HG03469 (cell line): ENCODE measurements around the gene CHFR.
A peak's percentile ranks its signal among the peaks of the same experiment; 100 is the strongest.
"Not testable (repeated sequence)": the region's sequence is repeated elsewhere in the genome, so short reads cannot be mapped to it uniquely, and the experiment has no call there.

Experiments
- ATAC-seq: cut with Tn5 transposase; IDR thresholded peaks from one replicate; pipeline ENCODE4 v1.9.1; 2021; ENCODE audit warnings: mild to moderate bottlenecking, moderate library complexity, moderate number of reproducible peaks; ENCODE audit not compliant: unreplicated experiment

The CHFR gene

GRCh38 chr12:132842449-132843045 is 44.9 kb downstream of the CHFR start:
- no peak for ATAC-seq

- ATAC-seq: no peak
Observed at GRCh38 chr12:132841151-132841550, 46.3 kb downstream of the CHFR start.

GRCh38 chr12:132840536-132840935 is 46.9 kb downstream of the CHFR start:
- no peak for ATAC-seq

GRCh38 chr12:132839558-132840235 is 47.7 kb downstream of the CHFR start:
- no peak for ATAC-seq

GRCh38 chr12:132838410-132839080 is 48.9 kb downstream of the CHFR start:
- ATAC-seq: no peak

- ATAC-seq: no peak
Observed at GRCh38 chr12:132837693-132838409, 49.6 kb downstream of the CHFR start.

- no peak for ATAC-seq
Observed at GRCh38 chr12:132836795-132837331, 50.5 kb downstream of the CHFR start.

GRCh38 chr12:132836230-132836629 is 51.2 kb downstream of the CHFR start:
- not testable (repeated sequence) for ATAC-seq

GRCh38 chr12:132835076-132836025 is 52.1 kb downstream of the CHFR start:
- ATAC-seq: no peak

GRCh38 chr12:132834181-132834711 is 53.2 kb downstream of the CHFR start:
- ATAC-seq: no peak

GRCh38 chr12:132833341-132833740 is 54.1 kb downstream of the CHFR start:
- no peak for ATAC-seq

- ATAC-seq: no peak
Observed at GRCh38 chr12:132831771-132832170, 55.6 kb downstream of the CHFR start.

GRCh38 chr12:132828706-132829534 is 58.5 kb downstream of the CHFR start, which contains the start of gene GOLGA3:
Gene GOLGA3 (minus strand): TSS chr12:132828869. CDS start chr12:132822128, 6,741 bp downstream.
- ATAC-seq: peak; percentile 68

GRCh38 chr12:132827763-132828703 is 59.4 kb downstream of the CHFR start:
- peak; percentile 18 for ATAC-seq

- ATAC-seq: no peak
Observed at GRCh38 chr12:132825861-132826260, 61.5 kb downstream of the CHFR start.

GRCh38 chr12:132825089-132825488 is 62.3 kb downstream of the CHFR start:
- no peak for ATAC-seq

GRCh38 chr12:132824053-132824452 is 63.4 kb downstream of the CHFR start:
- ATAC-seq: no peak

GRCh38 chr12:132818562-132818961 is 68.8 kb downstream of the CHFR start:
- no peak for ATAC-seq
